Right renal pelvis (tissue), 4 donors: ENCODE results near the gene NATD1. TPM values are rescaled to one million over a fixed set of nuclear protein-coding genes. Genes with fewer than 3 reads are reported as not detected.
"Not testable (repeated sequence)": the region's sequence is repeated elsewhere in the genome, so short reads cannot be mapped to it uniquely, and the experiment has no call there.

Source experiments
- DNase-seq, 4 donors: peaks; one replicate each; pipeline ENCODE4 v3.0.0-alpha.2; 2013; ENCODE audit warnings: low read depth in 4 of 4, low spot score in 3 of 4, missing footprints in 1 of 4
- polyA plus RNA-seq, 4 donors: library from polyadenylated mRNA; unstranded; fragments of 120-200 nt; gene quantifications; one replicate each; pipeline ENCODE4 v1.2.1, GENCODE V29; 2013; ENCODE audit not compliant: insufficient read length in 4 of 4

Gene NATD1
- polyA plus RNA-seq, 4 donors = 12.4 to 15.2 (median 13.5) TPM

DNA sequence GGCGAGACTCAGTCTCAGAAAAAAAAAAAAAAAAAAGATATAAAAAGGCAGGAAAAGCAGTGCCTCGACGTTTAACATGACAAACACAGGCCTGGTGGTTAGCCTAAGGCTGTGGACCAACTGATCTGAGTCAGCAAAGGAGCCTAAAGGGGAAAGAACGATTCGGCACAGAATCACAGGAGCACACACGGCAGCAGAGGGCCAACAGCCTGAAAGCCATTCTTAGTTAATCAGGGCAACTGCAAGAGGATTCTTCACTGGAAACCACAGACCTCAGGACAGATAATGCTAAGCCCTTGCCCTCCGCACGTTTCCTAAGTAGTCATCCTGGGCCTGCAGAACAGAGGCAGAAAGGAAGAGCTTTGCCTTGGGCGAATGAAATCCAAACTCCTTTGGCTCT lies 53.9 kb downstream of the NATD1 start:
- no peak for DNase-seq

DNA sequence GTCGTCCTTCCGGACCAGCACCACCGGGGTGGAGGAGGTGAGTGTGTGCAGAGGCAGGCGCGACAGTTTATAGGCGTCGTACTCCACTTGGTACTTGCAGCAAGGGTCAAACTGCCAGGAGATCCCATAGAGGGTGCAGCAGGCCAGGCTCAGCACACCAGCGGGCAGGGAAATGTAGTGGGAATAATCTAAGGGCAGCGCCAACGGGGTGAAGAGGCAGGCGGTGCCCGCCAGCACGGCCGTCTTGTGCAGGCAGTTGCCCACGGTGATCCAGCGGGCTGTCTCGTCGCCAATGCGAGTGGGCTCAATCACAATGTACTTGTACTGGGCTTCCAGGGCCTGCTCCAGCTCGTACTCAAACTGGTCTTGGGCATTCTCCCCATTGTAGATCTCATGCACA lies 54.8 kb downstream of the NATD1 start:
- no peak for DNase-seq

DNA sequence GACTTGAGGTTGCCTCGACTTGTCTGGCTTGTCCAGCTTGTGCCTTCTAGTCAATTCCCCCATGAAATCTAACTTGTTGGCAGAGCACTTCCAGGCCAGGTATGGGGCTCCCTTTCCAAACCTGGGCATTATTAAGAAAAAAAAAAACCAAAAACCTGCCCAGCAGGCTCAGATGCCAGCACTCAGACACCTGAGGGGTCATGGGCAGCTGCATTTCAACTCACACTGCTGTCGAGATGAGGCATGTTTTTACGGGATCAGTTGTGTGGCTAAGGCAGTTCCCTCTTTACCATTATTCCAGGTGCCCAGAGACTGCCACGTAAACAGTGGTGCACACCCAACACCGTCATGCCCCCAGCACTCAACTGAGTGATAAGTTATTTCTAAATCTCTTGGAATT lies 57.1 kb downstream of the NATD1 start:
- no peak for DNase-seq

DNA sequence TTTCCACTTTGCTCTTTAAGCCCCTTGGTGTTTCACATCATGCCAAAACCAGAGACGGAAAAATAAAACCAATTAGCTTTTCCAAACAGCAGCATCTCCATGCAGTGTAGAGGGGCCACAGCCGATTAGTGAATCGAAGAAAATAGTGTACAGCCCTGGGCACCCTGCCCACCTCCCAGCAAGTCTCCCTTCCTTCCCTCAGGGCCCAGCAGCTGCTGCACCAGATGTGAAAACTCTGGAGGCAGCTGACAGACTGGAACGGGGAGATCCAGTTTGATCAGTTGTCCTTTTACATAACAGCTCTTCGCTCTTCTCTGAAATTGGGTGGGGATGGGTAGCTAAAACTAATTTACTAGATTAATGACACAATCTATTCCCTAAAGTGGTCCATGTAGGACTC lies 58.5 kb downstream of the NATD1 start:
- DNase-seq = no peak

DNA sequence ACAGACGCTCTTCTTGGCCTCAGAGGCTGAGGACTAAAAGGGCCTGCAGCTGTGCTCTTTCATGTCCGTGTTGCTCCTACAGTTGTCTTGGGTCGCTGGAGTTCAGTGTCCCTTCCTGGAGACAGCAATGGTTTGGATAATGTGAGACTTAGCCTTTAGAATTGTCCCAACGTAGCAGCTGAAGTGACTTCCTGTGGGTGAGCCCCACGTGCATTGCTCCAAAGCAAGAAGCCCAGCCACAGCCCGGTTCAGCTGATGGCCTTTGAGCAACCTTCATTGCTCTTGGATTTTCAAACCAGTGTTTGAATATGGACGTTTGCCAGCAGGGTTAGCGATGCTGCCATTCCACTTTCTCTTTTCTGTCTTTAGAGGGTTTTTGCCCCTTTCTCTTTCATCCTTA lies 59.0 kb downstream of the NATD1 start:
- DNase-seq = no peak

DNA sequence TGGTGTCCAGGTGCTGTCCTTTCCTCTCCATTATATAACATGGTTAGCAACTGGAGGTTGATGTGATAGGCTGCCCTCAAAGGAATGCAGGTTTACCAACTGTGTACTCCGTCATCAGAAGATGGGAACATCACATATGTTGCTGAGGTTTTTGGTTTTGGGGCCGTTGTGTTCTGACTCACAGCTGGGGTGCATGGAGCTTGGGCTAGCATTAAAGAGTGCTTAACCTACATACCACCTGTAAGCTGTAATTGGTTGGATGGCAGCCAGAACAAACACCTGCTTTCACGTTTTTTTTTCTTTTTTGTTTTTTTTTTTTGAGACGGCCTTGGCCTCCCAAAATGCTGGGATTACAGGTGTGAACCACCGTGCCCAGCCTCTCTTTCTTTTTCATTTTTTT lies 60.2 kb downstream of the NATD1 start:
- DNase-seq = no peak

DNA sequence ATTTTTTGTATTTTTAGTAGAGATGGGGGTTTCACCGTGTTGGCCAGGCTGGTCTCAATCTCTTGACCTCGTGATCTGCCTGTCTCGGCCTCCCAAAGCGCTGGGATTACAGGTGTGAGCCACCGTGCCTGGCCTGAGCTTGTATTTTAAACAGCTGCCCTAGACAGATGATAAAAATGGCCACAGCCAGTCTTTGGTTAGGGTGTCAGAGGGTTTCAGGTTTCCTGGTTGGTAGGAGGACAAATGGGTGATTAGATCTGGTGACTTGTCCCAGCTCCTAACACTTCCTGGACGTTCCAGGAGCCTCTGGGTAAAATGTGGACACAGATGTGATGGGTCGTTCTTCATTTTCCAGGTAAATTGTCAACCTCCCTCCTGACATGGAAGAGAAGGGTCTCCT lies 60.8 kb downstream of the NATD1 start:
- DNase-seq = not testable (repeated sequence)

DNA sequence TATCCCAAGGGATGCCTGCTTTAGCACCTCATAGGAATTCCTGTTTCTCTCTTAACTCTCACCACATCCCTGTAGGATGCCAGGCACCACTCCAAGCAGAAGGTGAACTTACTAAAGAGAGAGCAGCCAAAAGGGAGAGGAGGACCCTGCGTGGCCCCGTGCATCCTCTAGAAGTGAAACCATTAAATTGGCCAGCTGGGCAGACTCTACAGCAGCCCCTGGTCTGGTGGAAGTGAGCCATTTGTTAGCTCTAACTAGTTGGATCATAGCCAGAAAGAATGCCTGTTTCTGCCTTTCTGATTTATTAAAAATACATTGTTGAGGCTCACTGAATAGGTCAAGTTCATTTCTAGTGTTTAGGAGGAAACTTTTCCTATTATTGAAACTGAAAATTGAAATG lies 61.5 kb downstream of the NATD1 start:
- DNase-seq = no peak

DNA sequence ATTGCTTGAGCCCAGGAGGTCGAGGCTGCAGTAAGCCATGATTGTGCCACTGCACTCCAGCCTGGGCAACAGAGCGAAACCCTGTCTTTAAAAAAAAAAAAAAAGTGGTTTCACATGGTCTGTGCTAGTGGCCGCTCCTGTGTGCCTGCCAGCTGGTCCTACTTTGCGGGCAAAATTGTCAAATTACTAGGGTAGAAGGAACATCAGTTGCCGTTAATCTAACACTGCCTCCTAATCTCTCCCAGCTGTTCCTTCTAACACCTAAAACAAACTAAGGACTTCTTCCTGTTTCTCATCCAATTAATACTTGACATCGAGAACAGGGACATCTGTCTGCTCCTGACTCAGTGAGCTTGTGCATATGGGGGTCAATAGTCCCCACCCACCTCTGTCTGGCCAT lies 63.1 kb downstream of the NATD1 start:
- DNase-seq = no peak

DNA sequence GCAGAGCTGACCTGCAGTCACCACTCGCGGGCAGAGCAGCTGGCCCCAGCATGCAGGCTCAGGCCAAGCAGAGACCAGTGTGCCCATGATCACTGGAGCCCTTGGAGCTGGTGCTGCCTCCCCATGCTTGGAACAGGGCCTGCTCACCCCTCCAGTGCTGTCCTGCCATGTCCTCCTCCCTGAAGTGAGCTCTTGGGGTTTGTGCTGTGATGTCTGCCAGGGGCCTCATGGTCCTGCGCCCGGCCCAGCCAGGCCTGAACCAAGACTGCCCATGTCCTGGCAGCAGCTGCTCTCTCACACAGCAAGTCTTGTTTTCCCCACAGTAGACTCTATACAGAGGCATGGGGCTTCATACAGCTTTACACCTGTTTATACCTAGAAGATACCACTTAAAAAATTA lies 63.8 kb downstream of the NATD1 start:
- no peak for DNase-seq

Other genes with a start within 250 kb of the NATD1 start
- gene USP22, start 210.4 kb downstream of the NATD1 start, polyA plus RNA-seq = 100 to 1,000 TPM; 195 to 232 (median 227) TPM
- 10 to 100 TPM; 36.7 to 38.1 (median 37.1) TPM for gene DHRS7B, start 126.4 kb downstream of the NATD1 start, polyA plus RNA-seq
- 10 to 100 TPM; 22.8 to 26.7 (median 25.7) TPM for gene TMEM11, start 39.2 kb downstream of the NATD1 start, polyA plus RNA-seq
- 10 to 100 TPM; 20.2 to 26.7 (median 22.0) TPM for gene MAP2K3, start 31.3 kb upstream of the NATD1 start, polyA plus RNA-seq
- 1 to 10 TPM; 5.7 to 6.7 (median 6.5) TPM for gene KCNJ12, start 122.9 kb upstream of the NATD1 start, polyA plus RNA-seq